ENCODE measurements around the gene LRRC1.
A peak's percentile ranks its signal among the peaks of the same experiment; 100 is the strongest.

Gene LRRC1

DNA sequence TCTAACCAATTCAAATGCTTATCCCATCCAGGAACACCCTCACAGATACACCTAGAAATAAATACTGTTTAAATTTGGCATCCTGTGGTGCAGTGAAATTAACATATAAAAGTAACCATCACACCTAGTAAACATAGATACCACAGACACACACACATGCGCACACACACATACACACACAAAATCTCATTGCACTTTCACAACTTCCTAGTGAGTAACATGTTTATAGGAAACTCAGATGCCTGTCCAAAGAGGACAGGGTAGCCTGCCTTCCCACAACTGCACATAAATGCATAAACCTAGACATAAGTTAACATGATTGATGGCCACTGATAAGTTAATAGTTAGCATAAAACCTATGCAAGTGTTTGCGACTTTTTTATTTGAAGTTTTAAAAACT, 56.8 kb downstream of the LRRC1 start:
- DNase-seq, result no peak

DNA sequence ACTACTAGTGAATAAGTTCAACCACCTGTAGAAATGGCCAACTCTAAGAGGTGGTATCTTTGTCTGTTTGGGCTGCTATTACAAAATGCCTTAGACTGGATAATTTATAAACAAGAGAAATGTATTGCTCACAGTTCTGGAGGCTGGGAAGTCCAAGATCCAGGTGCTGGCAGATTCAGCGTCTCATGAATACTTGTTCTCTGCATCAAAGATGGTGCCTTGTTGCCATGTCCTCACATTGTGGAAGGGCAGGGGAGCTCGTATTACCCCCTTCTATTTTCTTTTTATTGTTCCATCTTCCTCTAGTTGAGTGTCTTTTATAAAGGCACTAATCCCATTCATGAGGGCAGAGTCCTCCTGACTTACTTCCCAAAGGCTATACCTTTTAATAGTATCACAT, 58.0 kb downstream of the LRRC1 start:
- DNase-seq, result no peak

DNA sequence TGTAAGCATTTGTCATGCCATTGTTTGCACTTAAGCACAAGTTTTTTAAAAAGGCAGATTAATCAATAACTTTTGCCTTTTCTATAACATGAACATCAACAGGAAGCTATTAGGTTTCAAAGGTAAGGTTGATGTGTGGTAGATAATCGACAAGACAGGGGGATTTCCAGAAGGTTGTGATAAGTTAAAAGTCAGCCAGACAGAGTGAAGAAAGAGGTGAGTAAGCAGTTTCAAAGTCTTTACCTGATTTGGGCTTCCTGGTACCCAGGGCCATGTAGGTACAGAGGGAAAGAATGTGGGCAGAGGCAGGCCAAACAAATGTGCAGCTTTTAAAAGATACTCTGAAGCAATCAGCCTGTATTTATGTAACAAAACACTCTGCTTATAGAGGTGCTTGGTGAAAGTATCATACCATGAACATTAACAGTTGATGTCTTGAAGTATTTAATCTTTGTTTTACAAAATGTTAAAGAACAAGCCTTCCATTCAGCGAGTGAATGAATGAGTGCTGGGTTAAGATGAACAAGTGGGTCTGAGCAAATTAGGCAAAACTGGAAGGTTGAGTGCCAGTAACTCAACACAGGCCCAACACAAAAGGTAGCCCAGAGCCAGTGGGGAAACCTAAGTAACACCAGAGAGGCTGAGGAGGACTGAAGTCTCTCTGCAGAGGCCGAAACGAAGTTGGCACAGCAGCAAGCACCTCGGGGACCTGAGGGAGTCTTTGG, 60.2 kb downstream of the LRRC1 start:
- DNase-seq, result peak; percentile 55

DNA sequence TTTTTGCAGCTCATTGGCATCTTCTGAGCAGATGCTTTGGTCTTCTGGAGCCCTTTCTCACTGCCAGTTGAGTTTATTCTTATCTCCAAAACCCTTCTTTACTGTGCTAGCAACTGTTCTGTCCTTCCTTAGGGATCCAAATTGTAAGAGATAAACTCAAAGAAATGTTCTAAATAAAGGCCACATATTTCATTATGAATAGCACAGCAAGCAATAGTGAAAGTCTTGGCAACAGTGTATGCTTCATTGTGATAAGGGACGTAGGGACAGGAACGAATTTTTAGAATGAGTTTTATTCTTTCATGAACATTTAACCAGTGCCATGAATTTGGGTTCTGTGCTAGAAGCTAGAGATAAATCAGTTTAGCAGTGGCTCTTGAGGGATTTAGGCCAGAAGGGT, 61.1 kb downstream of the LRRC1 start:
- no peak for DNase-seq

DNA sequence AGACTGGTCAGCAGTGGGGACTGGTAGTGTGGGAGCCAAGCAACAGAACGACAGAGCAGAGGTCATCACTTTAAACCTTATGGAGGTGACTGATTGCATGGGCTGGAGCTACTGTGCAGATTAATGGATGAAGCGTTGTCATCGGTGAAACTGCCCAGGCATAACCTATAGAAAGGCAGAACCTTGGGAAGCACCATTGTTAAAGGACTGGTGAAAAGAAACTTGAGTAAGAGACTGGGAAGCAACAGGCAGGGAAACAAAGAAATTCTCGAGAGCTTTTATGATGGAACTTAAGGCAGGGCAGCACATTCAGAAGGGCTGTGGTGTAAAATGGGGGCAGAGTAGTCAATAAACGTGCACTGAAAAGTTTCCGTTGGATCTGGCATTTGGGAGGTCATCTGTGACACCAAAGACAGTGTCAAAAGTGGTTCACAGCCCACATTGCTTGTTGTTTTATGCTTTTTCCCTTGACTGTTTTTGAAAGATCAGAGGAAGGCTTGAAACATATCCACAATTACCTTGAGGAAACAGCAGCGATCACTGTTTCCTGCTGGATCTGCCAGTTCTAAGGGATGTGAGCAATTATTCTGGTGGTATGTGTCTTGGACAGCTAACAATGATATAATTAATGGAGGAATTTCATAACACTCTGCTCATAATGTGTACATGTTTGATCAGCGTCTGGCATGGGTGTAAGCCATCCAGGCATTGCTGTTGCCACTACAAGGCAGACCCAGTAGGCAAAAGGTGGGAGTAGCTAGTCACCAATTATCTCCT, 62.7 kb downstream of the LRRC1 start:
- DNase-seq, result no peak

DNA sequence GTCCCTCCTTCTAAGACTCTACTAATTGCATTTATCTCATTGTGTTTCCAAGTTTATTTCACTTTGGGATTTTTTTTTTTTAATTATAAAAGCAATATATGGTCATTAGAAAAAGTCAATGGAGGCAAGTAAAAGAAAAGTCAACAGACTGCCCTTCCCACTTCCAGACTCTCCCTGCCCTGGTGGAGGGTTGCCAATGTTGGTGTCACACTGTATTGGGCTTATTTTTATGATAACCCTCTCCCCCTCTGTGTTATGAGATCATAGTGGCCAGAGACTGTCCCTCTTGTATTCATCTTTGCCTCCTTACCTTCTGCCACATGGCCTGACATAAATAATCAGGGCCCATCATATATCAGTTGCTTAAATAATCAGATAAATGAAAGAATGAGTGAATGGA, 63.4 kb downstream of the LRRC1 start:
- DNase-seq, result no peak

DNA sequence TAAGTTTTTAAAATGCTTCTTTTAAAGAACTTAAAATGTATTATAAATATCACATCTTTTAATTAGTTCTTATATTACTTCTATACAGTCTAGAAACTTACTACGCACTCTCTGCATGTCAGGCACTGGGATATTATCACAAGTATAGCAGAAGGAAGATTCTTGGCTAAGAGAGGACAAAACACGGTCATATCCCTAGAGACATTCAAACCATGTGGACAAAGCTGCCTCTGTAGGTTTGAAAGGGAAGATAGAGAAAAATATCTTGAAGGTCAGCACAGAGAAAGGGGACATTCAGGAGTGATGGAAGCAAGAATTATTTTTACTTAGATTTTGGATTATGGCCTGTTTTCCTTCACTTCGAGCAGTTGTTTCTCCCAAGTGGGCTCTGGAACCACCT, 64.1 kb downstream of the LRRC1 start:
- no peak for DNase-seq

DNA sequence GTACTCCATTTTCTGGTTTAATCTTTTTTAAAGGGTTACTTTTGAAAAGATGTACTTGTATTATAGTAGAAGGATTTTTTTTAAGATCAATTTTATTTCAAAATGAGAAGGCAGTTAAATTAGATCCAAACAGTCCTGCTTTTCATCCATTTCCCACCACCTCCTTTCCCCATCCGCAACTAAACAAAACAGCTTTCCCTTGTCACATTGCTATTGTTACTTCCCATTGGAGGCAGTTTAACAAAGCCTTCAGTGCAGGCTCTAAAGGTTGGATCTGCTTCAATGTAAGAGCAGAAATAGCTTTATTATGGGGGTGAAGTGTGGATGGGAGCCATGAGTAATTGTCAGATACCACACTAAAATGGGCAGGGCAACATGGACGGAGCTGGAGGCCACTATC, 65.7 kb downstream of the LRRC1 start:
- no peak for DNase-seq

DNA sequence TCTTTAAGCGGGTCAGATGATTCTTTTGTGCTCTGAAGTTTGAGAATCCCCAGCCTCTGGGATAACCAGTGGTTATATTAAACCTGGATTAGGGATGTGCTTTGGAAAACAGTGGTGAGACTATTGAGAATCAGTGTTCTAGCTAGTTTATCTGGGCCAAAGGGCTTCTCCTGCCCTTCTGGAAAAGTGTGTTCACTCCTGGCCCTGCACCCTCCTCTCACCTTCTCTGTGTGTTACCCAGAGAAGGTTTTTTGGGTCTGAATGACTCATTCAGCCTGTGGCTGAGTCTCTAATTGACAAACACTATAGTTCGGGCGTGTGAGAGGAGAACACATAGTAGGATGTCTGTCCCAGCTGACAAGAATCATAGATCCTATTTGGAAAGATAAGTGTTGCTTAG, 66.7 kb downstream of the LRRC1 start:
- DNase-seq, result no peak

DNA sequence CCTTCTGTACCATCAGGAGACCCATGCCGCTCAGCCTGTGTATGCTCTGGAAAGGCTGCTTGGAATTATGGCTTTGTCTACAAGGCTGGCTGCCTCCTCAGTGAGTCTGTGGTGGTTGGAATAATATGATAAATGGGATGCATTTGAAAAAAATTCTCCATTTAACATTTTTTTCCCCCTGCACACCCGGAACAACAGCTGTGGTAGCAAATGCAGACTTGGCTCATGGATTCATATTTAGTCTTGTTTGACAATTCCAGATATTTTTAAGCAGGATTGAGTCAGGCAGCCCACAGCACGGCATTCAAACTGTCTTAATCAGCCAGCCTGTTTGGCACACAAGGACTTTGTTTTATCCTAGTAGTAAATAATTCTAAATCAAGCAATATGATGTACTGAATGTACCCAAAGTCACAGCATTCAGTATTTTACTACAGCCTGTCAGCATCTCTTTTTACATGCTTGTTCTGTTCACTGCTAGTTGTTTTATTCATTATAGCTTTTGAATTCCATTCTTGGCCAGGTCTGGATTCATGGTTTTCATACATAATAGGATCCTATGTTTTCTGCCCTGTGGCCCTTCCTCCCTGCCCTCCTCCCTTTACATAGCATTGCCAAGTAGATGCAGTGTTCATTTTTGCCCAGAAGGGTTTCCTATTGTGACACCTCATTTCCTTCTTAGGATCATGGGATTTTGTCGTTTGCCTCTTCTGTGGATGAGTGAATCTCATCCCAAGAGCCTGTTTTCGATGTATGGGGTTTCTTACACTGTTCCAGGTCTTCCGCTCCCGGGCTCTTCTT, 68.1 kb downstream of the LRRC1 start:
- no peak for DNase-seq

DNA sequence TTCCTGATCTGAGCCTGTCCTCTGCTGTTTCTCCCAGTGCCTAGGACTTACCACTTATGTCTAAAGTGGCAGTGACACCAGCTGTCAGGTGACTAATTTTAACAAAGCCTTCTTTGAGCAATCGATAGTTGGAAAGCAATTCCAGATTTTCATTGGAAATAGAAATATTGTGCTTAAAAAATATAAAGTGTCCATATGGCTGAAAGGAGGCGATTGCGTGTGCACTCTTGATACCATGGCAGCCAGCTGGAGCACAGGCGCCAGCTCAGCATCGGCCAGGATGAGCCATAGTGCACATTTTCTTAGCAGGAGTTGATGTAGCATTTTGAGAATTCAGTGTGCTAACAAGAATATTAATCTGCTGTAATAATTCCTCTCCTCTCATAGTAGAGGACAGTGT, 70.0 kb downstream of the LRRC1 start:
- no peak for DNase-seq

DNA sequence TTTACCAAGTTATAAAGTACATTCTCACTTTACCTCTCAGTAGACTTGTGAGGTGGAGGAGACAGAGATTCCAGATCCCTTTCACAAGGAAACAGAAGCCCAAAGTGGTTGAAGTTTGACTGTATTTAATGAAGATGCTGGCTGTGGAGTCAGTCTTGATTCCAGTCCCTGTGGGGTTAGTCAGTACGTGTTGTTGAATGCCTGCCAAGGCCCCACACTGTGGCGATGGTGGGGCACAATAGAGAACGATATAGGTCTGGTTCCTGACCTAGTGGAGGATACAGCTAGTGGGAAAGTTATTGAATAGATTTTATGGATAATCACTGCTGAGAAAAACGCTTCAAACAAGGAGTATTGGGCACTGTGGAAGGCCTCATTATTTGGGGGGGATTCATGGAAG, 71.4 kb downstream of the LRRC1 start:
- no peak for DNase-seq

DNA sequence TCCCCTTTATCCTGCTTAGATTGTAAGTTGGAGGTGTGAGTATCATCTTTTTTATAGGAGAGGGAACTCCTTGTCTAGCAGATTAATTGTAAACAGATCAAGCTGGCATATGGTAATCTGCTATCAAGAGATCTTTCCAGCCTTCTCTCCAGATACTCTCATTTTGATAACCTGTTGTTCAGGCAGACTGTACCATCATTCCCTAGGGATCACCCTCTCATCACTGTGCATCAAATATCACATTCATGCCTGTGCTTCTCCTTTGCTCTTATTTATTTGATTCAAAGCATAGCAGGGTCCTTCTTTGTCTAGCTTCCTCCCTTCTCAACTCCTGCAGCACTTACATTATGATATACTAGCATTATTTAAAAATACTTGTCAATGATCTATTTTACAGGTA, 73.8 kb downstream of the LRRC1 start:
- DNase-seq, result no peak

DNA sequence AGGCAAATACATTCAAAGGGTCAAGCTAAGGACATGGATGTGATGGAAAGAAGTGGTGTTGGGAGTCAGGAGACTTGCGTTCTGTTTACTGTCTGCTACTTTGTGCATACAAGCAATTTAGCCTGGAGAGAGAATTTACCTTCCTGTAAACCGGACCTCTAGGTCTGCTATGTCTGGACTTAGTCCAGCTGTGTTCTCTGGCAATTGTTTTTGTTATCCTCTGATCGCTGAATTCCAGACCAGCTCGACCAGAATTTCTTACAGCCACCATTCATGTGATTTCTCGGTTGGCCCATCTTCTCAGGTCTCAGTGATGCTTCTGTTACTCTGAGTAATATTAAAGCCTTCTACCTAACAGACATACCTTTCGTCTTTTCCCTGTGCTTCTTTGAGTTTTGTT, 75.2 kb downstream of the LRRC1 start:
- DNase-seq, result no peak

DNA sequence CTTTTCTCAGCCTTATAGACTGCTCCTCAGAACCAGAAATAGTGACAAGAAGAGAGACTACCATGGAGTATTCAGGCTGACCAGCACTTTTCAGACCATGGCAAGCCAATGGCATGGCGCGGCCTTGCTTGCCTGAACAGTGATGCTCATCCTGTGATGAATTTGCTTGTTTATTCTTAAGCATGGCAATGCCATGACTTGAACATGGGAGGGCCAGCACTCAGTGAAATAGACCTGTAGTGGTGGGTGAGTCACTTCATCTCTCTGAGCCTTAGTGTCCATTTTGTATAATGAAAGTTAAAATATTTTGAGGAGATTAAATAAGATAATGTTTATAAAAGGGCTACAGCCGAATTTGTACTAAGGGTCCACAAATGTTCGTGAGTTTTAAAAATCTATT, 79.1 kb downstream of the LRRC1 start:
- DNase-seq, result no peak

DNA sequence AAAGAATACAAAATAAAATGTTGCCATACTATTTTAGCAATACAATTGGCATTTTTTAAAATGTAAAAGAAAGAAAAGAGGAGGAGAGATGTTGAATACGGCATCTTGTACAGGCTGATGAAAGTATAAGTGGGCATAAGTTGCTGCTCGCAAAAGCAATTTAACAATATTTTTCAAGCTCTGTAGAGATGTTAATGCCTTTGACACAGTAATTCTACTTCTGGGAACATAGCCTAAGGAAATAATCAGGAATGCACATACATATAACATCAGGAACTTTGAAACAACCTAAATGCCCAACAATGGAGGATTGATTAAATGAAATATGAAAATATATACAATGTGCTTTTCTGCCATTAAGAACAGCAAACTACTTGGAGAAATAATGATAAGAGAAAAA, 80.2 kb downstream of the LRRC1 start:
- DNase-seq, result no peak

DNA sequence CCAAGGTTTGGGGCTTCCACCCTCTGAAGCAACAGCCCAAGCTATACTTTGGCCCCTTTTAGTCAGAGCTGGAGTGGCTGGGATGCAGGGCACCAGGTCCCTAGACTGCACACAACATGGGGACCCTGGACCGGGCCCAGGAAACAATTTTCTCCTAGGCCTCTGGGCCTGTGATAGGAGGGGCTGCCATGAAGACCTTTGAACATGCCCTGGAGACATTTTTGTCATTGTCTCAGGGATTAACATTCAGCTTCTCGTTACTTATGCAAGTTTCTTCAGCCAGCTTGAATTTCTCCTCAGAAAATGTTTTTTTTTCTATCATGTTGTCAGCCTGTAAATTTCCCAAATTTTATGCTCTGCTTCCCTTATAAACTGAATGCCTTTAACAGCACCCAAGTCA, 82.3 kb downstream of the LRRC1 start:
- no peak for DNase-seq

DNA sequence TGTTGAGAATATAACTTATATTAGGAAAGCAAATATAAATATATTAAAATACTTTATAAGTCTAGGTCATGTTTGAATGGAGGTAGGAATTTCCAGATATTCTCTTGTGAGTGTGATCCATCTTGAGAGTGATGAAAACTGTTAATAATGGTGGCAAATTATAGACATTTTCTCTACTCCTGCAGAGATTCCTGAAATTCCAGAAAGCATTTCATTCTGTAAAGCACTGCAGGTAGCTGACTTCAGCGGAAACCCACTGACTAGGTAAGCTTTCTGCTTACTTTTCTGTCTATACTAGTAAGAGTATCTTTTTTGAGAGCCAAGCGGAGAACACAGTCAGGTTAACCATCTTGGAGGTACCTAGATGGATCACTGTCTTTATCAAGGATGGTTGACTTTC, 84.0 kb downstream of the LRRC1 start:
- no peak for DNase-seq

DNA sequence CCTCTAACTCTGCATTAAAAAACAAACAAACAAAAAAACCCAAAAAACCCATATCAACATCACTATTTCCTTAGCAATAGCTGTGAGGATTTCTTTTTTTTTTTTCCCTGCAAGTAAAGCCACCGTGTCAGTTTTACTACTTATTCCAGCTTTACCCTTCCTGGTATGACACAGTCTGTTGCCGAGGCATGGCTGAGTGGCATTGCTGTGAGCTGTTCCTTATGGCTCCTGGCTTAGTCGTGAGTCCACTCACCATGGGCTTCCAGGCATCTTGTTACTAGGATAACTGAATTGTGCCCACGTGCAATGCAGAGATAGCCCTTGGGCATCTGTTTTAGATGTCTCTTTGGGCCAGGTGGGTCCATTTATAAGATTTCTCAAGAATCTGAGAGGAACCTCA, 84.8 kb downstream of the LRRC1 start:
- peak; percentile 11 for DNase-seq

DNA sequence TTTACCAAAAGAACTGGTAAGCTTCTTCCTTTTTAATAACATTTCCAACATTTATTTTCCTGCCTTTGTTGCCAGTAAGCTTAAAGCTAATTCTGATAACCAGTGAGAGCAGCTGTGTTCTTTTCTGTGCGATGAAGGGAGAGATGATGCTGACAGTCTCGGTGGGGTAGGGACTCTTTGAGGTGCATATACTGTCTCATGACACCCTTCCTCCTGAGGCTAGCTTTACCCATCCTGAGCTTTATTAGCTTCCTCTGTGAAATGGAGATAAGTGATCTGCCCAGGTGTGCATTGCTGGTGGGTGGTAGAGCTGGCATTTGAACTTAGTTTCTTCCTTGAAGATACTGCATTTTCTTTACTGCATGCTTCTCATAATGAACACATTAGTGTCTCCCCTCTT, 92.5 kb downstream of the LRRC1 start:
- DNase-seq, result no peak

DNA sequence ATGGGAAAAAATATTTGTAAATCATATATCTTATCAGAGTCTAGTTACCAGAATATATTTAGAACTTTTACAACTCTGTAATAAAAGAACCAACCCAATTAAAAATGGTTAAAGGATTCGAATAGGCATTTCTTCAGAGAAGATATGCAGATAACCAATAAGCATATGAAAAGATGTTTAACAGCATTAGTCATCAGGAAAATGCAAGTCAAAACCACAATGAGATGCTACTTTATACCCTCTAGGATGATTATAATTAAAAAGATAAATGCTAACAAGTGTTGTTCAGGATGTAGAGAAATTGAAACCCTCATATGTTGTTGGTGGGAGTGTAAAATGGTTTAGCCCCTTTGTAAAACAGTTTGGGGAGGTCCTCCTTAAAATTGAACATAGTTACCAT, 94.1 kb downstream of the LRRC1 start:
- DNase-seq, result no peak

DNA sequence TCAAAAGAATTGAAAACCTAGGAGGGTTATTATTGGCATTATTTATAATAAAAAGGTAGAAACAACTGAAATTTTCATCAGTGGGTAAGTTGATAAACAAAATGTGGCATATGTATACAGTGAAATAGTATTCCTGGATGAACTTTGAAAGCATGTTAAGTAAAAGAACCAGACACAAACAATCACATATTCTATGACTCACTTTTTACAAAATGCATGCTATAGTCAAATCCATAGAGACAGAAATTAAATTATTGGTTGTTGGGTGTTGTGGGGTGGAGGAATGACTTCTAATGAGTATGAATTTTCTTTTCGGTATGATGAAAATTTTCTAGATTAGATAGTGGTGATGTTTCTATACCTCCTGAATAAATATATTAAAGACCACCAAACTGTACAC, 94.6 kb downstream of the LRRC1 start:
- DNase-seq, result no peak

DNA sequence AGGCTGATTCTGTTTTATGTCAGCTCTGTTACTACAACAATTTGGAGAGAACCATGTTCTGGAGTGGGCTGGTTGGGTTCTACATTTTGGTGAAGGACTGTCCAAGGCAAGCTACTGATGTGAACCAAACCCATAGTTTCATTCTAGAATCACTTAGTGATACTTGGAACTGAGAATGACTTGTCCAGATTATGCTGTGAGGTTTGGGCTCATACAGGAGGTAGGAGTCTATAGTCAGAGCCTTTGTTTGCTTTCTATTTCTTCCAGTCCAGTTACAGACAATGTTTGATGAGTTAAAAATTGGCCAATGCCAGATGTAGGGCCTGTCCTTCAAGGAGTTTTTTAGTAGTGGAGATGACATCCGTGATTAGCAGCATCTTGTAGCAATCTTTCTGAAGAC, 97.9 kb downstream of the LRRC1 start:
- no peak for DNase-seq

DNA sequence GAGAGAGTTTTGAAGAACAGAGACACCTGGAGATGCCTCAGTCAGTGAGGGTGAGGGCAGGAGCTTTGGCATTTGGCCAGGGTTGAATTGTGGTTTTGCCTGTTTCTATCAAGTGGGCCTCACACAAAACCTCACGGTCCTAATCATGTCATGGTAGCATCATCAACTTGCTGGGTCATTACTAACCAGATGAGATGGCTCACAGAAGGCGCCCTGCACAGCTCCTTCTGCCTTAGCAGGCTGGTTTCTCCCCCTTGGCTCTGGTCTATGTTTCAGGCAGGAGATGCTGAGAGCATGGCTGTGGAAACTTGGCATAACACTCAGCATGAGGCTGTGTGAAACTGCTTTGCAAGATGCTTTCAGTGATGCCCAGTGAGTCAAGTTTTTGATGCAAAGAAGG, 99.3 kb downstream of the LRRC1 start:
- peak; percentile 86 for DNase-seq
